NCI-H146 (cell line): Measurements from ENCODE around the gene MPHOSPH9.
A peak's percentile ranks its signal among the peaks of the same experiment; 100 is the strongest.
"Not testable (repeated sequence)": the region's sequence is repeated elsewhere in the genome, so short reads cannot be mapped to it uniquely, and the experiment has no call there.

Experiments used
- DNase-seq: peaks from one replicate; lab custom pipeline; 2025; lab: John Stamatoyannopoulos, UW

The MPHOSPH9 gene

DNA sequence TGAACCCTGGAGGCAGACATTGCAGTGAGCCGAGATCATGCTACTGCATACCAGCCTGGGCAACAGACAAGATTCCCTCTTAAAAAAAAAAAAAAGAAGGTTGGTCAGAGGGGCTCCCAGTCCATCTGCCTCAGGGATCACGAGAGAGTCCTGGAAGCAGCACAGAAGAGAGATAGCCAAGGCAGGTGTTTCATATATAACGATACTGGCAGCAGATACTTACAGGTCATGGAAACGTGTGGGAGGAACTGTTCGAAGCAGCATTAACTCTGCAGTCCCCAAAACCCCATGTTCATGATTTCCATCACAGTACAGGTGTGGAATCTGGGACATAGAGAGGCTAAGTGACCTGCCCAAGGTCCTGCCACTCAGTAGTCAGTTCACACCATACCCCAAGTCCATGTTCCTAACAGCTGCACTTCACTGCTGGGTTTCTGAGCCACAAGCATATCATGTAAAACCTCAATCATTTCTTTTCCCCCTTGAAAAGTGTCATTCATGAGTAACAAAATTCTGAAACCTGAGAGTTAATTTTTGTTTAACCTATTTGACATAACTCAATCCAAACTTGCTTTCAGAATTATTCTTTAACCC, 22.0 kb upstream of the MPHOSPH9 start:
- DNase-seq = no peak

DNA sequence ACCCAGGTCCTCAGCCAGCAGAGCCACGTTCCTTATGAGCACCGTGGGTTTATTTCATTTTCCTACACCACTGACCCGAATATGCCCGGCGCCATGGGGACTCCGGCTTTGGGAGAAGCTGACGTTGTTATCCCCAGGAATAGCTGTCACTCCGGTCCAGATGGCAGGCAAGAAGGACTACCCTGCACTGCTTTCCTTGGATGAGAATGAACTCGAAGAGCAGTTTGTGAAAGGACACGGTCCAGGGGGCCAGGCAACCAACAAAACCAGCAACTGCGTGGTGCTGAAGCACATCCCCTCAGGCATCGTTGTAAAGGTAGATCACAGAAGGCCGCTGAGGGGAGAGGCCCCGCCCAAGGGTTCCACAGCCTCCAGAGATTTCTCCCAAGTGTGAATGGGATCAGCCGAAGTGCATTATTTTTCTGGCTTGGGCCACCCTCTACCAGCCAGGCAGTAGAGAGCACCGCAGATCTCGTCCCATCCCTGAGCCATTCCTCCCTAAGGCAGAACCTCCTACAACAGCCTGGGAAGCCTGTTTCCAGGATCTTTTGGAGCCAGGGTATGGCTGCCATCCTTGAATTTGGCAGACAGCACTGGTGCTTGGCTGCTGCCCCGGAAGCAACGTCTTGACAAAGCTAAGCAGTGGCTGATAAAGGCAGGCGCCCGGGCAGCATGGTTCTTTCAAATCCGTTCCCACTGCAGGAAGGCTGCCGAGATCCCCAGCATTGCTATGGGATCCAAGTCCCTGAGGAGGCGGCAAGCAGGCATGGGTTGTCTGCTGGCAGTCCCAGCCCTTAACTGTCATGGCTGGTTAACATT, 20.9 kb upstream of the MPHOSPH9 start:
- no peak for DNase-seq

DNA sequence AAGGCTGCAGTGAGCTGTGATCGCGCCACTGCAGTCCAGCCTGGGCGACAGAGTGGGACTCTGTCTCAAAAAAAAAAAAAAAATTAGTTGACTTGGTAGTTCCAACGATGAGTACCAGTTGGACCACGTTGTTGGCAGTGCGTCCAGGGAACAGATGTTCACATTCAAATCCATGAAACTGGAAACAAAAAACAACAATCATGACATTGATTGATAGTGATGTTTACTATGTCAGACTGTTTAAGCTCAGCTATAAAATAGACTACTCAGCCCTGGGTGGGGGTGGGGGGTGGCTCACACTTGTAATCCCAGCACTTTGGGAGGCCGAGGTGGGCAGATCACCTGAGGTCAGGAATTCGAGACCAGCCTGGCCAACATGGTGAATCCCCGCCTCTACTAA, 19.4 kb upstream of the MPHOSPH9 start:
- not testable (repeated sequence) for DNase-seq

- no peak for DNase-seq
Measured at GRCh38 chr12:123251403-123252076, 18.6 kb upstream of the MPHOSPH9 start.

- peak; percentile 61 for DNase-seq
Measured at GRCh38 chr12:123250471-123251383, 17.8 kb upstream of the MPHOSPH9 start.

DNA sequence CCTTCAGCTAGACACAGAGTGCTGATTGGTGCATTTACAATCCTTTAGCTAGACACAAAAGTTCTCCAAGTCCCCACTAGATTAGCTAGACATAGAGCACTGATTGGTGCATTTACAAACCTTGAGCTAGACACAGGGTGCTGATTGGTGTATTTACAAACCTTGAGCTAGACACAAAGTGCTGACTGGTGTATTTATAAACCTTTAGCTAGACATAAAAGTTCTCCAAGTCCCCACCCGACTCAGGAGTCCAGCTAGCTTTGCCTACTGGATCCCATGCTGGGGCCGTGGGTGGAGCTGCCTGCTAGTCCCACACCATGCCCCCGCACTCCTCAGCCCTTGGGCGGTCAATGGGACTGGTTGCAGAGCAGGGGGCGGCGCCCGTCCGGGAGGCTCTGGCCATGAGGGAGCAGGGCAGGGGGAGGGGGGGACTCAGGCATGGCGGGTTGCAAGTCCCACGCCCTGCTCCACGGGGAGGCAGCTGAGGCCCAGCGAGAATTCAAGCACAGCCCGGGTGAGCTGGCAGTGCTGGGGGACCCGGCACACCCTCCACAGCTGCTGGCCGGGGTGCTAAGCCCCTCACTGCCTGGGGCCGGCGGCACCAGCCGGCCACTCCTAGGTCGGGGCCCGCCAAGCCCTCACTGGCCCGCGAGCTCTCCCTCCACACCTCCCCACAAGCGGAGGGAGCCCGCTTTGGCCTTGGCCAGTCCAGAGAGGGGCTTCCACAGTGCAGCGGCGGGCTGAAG, 16.2 kb upstream of the MPHOSPH9 start:
- not testable (repeated sequence) for DNase-seq

- not testable (repeated sequence) for DNase-seq
Measured at GRCh38 chr12:123248129-123248528, 15.2 kb upstream of the MPHOSPH9 start.

DNA sequence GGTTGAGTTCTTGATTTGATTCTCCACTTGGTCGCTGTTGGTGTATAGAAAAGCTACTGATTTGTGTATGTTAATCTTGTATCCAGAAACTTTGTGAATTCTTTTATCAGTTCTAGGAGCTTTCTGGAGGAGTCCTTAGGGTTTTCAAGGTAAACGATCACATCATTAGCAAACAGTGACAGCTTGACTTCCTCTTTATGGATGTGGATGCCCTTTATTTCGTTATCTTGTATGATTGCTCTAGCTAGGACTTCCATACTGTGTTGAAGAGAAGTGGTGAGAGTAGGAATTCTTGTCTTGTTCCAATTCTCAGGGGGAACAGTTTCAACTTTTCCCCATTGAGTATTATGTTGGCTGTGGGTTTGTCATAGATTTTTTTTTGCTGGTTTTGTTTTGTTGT, 12.7 kb upstream of the MPHOSPH9 start:
- DNase-seq = no peak

DNA sequence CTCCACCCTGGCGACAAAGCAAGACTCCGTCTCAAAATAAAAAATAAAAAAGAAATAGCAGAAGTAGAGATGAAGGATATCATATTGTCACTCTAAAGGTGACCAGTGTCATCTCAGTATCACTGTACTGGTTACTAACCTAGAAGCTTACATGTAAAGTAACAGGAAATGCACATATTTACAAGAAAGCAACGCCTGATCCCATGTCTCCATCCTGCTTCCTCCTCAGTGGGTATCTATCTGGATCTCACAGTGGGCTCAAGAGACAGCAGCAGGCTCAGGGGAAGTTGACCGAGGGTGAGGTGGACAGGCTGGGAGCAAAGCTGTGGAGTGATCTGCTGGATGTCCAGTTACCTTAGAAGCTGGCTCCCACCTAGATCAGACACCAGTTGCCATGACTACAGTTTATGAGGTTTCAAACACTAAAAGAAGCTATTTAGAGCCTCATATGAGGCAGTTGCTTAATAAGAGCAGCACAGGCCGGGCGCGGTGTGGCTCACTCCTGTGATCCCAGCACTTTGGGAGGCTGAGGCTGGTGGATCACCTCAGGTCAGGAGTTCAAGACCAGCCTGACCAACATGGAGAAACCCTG, 10.8 kb upstream of the MPHOSPH9 start:
- no peak for DNase-seq

DNA sequence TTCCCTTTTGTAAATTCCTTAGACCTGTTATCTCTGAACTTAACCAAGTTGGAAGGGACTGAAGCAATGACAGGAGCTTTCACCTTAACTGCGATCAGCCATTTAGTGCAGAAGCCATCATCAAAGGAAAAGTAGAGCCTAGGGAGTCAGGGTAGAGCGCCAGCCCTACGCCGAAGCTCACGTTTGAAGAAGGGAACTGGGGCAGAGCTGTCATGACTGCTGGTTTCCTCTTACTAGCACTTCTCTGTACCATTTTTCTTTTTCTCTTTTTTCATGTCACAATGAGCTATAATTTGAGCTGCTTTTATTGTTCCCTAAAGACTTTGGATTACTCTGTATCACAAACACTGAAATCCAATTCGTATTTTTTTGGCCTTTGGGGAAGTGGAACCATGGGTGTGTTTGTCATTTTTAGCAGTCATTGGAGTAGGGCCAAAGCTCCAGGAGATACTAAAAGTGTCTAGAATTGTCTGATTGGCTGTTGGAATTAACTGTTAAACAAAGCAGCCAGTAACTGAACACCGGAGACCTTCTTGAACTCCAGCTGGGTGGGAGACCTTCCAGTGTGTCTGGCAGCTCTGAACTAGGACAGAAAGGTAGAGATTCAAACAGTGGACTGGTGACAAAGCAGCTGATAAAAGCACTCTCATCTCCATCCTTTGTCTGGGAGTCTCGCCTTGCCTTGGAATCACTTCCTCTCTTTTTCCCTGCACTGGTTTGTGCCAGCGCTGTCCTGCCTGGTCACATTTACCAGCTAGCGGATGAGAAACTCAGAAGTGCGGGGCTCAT, 9.4 kb upstream of the MPHOSPH9 start:
- DNase-seq = no peak

DNA sequence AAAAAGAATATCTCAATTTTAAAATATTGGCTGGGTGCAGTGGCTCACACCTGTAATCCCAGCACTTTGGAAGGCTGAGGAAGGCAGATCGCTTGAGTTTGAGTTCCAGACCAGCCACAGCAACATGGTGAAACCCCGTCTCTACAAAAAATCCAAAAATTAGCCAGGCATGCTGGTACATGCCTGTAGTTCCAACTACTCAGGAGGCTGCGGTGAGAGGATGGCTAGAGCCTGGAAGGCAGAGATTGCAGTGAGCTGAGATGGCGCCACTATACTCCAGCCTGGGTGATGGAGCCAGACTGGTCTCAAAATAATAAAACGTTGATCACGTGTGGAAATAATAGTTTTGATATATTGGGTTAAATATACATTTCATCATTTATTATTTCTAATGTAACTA, 6.0 kb upstream of the MPHOSPH9 start:
- no peak for DNase-seq

DNA sequence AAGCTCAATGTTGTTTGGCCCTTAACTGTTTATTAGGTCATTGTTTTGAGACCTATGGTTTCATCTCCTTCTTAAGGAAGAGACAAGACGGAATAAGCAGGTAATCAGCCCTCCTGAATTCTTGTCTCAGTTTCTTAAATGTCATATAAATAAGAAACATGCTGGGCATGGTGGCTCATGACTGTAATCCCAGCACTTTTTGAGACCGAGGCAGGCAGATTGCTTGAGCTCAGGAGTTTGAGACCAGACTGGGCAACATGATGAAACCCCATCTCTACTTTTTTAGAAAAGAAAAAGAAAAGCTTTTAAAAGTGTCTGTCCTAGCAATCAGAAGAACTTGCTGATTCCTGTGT, 5.4 kb upstream of the MPHOSPH9 start:
- no peak for DNase-seq

GRCh38 chr12:123237646-123238329, 4.8 kb upstream of the MPHOSPH9 start:
- peak; percentile 40 for DNase-seq

DNA sequence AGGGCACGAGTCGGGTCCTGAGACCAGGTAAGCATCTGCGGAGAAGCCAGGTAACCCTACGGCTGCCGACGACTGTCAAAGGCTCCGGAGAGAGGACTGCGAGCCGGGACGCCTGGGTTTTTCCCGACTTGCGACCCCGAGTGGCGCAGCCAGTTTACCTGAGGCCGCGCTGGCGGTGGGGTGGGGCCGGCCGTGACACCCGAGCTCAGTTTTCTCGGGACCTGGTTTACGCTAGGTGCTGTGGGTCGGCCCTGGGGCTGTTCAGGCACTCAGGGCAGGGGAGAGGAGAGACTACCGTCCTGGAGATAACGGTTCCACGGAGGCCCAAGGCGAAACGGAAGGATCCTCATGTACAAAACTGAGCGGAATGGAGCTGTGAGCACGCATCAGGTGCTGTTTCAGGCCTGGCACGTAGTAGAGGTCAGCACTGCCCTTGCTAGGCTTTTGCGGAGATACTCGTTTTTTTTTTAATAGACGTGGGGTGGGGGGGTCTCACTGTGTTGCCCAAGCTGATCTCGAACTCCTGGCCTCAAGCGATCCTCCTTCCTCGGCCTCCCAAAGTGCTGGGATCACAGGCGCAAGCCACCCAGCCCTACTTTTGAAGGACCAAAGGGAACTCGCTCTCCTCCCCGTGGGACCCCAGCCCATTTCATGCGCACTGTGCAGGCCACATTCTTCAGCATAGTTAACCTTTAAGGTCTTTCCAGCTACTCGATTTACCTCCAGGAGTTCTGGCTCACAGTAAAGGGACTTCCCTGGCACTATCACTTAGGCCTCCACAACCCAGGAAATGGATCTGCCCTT, 766 bp upstream of the MPHOSPH9 start:
- DNase-seq = no peak

DNA sequence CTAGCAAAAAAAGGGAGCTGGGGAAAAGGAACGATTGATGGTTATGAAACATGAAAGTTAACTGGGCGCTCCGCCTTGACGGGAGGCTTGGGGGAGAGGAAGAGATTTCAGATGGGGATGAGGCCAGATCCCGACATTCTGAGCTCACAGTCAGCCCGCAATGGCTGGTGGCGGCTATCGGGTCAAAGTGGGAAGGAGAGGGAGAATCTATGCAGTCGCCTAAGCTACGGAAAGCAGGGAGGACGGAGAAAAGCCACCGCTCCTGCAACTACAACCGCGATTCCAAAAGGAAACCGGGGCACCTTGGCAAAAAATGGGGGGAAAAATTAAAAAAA, 502 bp downstream of the MPHOSPH9 start:
- no peak for DNase-seq

DNA sequence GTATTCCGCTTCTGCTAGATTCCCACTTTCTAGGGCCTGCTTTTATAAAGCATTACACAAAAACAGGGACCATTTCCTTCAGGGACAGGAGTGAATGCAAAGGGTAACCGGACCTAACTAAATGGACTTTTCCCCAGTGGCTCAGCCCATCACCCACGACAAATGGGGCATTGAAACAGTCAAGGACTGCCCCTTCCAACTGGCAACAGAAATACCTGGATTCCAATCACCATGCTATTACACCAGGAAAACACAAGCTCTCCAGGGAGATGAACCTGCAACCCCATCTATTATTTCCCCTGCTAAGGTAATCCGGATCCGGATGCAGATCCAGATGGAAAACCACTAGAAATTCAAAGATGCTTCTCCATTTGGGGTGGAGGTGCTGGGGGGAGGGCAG, 1.0 kb downstream of the MPHOSPH9 start:
- peak; percentile 39 for DNase-seq

DNA sequence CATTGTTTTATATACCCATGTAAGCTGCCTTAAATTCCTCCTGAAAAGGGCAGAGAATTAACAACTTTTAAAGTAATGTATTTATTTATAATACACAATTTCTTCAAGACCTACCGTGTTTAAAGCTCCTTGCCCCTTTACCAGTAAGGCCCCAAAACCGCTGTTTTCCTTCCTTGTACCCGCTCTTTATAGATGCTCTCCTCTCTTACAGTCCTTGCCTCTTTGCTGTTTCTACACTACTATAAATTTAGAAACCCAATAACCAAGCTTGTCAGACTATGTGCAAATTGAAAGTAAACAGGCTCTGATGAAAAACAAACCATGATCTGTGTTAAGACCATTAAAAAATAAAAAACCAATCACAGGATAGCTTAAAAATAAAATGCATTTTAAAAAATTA, 3.9 kb downstream of the MPHOSPH9 start:
- DNase-seq = no peak

GRCh38 chr12:123227581-123228258, 5.2 kb downstream of the MPHOSPH9 start:
- DNase-seq = no peak
